H9 (cell line): ENCODE measurements around the gene OSBPL10. TPM values are rescaled to one million over a fixed set of nuclear protein-coding genes. Genes with fewer than 3 reads are reported as not detected.

Experiments used
- DNase-seq: peaks from one replicate; pipeline ENCODE4 v3.0.0-alpha.2; 2017
- H2AFZ ChIP-seq: one replicate; pipeline ENCODE4 v1.6.1; 2013; ENCODE audit warnings: mild to moderate bottlenecking, low read length, control low read depth, moderate library complexity
- H2AK5ac ChIP-seq: 2 replicates; pipeline ENCODE4 v1.6.1; 2013; ENCODE audit warnings: low read length, control low read depth, mixed read lengths; ENCODE audit not compliant: insufficient read length
- H2BK120ac ChIP-seq: one replicate; pipeline ENCODE4 v1.6.1; 2013; ENCODE audit warnings: low read depth, mild to moderate bottlenecking, low read length, control low read depth, inconsistent platforms; ENCODE audit not compliant: poor library complexity, severe bottlenecking
- H2BK12ac ChIP-seq: 2 replicates; pipeline ENCODE4 v1.6.1; 2013; ENCODE audit warnings: low read length, control low read depth, mixed read lengths, low read depth; ENCODE audit not compliant: insufficient read length
- H2BK15ac ChIP-seq: 2 replicates; pipeline ENCODE4 v1.6.1; 2013; ENCODE audit warnings: low read depth, low read length, control low read depth
- H2BK20ac ChIP-seq: one replicate; pipeline ENCODE4 v1.6.1; 2013; ENCODE audit warnings: low read depth, mild to moderate bottlenecking, low read length, control low read depth, inconsistent platforms; ENCODE audit not compliant: poor library complexity, severe bottlenecking
- H2BK5ac ChIP-seq: 2 replicates; pipeline ENCODE4 v1.6.1; 2013; ENCODE audit warnings: low read length, control low read depth, mixed read lengths; ENCODE audit not compliant: insufficient read length
- H3K14ac ChIP-seq: 2 replicates; pipeline ENCODE4 v1.6.1; 2013; ENCODE audit warnings: low read length, control low read depth; ENCODE audit not compliant: insufficient read depth
- H3K18ac ChIP-seq: 2 replicates; pipeline ENCODE4 v1.6.1; 2013; ENCODE audit warnings: low read depth, mild to moderate bottlenecking, mixed read lengths, low read length, control low read depth; ENCODE audit not compliant: insufficient read length
- H3K23ac ChIP-seq: 2 replicates; pipeline ENCODE4 v1.6.1; 2013; ENCODE audit warnings: low read length, control low read depth, mixed read lengths, low read depth; ENCODE audit not compliant: insufficient read length
- H3K23me2 ChIP-seq: 2 replicates; pipeline ENCODE4 v1.6.1; 2013; ENCODE audit warnings: low read depth, mild to moderate bottlenecking, mixed read lengths, low read length, control low read depth; ENCODE audit not compliant: insufficient read length, poor library complexity, severe bottlenecking
- H3K27ac ChIP-seq: 2 replicates; pipeline ENCODE4 v1.5.1; 2013; ENCODE audit warnings: low read length, control low read depth, mixed read lengths, low read depth; ENCODE audit not compliant: insufficient read length
- H3K27me3 ChIP-seq: 2 replicates; pipeline ENCODE4 v1.6.1; 2013; ENCODE audit warnings: low read length, control low read depth, inconsistent platforms; ENCODE audit not compliant: insufficient read depth
- H3K4ac ChIP-seq: 2 replicates; pipeline ENCODE4 v1.6.1; 2013; ENCODE audit warnings: low read depth, mild to moderate bottlenecking, control low read depth, inconsistent platforms, low read length, moderate library complexity
- H3K4me1 ChIP-seq: 2 replicates; pipeline ENCODE4 v1.6.1; 2013; ENCODE audit warnings: low read length, control low read depth, inconsistent platforms; ENCODE audit not compliant: insufficient read depth
- H3K4me2 ChIP-seq: 2 replicates; pipeline ENCODE4 v1.6.1; 2013; ENCODE audit warnings: low read length, control low read depth, mixed read lengths; ENCODE audit not compliant: insufficient read length, insufficient read depth
- H3K56ac ChIP-seq: 2 replicates; pipeline ENCODE4 v1.6.1; 2013; ENCODE audit warnings: low read depth, mild to moderate bottlenecking, mixed read lengths, low read length, control low read depth; ENCODE audit not compliant: insufficient read length
- H3K79me1 ChIP-seq: 2 replicates; pipeline ENCODE4 v1.6.1; 2013; ENCODE audit warnings: low read depth, mild to moderate bottlenecking, moderate library complexity, low read length, control low read depth, inconsistent platforms; ENCODE audit not compliant: insufficient read depth, poor library complexity, severe bottlenecking
- H3K79me2 ChIP-seq: 2 replicates; pipeline ENCODE4 v1.6.1; 2013; ENCODE audit warnings: low read length, control low read depth, inconsistent platforms; ENCODE audit not compliant: insufficient read depth
- H3K9ac ChIP-seq: 2 replicates; pipeline ENCODE4 v1.6.1; 2013; ENCODE audit warnings: low read length, control low read depth, mixed read lengths; ENCODE audit not compliant: insufficient read length; ENCODE audit errors: extremely low read depth
- H3K9me3 ChIP-seq: one replicate; pipeline ENCODE4 v1.6.1; 2013; ENCODE audit warnings: low read depth, low read length, inconsistent platforms; ENCODE audit not compliant: control insufficient read depth
- H3T11ph ChIP-seq: one replicate; pipeline ENCODE4 v1.6.1; 2013; ENCODE audit warnings: mild to moderate bottlenecking, low read length, control low read depth, inconsistent platforms
- H4K20me1 ChIP-seq: one replicate; pipeline ENCODE4 v1.6.1; 2013; ENCODE audit not compliant: control insufficient read depth, insufficient read length, insufficient read depth
- H4K5ac ChIP-seq: 2 replicates; pipeline ENCODE4 v1.6.1; 2013; ENCODE audit warnings: low read depth, mild to moderate bottlenecking, mixed read lengths, low read length, control low read depth; ENCODE audit not compliant: insufficient read length
- H4K8ac ChIP-seq: replicated peaks from 2 replicates; pipeline ENCODE4 v1.6.1; 2013; ENCODE audit warnings: low read length, control low read depth, mixed read lengths, low read depth; ENCODE audit not compliant: insufficient read length
- H4K91ac ChIP-seq: 2 replicates; pipeline ENCODE4 v1.6.1; 2013; ENCODE audit warnings: low read depth, mild to moderate bottlenecking, moderate library complexity, mixed read lengths, low read length, control low read depth; ENCODE audit not compliant: insufficient read length
- H3K27ac Mint-ChIP-seq, 3 experiments: 2 replicates in 2 of 3; 3 replicates in 1 of 3; pipeline ENCODE4 v1.8.0; 2020 to 2021; ENCODE audit warnings: mixed read lengths in 3 of 3, mild to moderate bottlenecking in 1 of 3, moderate library complexity in 1 of 3
- H3K27me3 Mint-ChIP-seq: 2 replicates; pipeline ENCODE4 v1.8.0; 2021; ENCODE audit warnings: low read depth, mild to moderate bottlenecking, moderate library complexity, mixed read lengths
- H3K36me3 Mint-ChIP-seq, 3 experiments: 2 replicates in 2 of 3; 3 replicates in 1 of 3; pipeline ENCODE4 v1.8.0; 2020 to 2021; ENCODE audit warnings: low read depth in 3 of 3, mixed read lengths in 3 of 3; ENCODE audit not compliant: insufficient read depth in 1 of 3
- H3K4me1 Mint-ChIP-seq, 2 experiments: 2 replicates each; pipeline ENCODE4 v1.8.0; 2020; ENCODE audit warnings: mixed read lengths in 2 of 2
- H3K4me3 Mint-ChIP-seq, 2 experiments: 2 replicates in 1 of 2; 3 replicates in 1 of 2; pipeline ENCODE4 v1.8.0; 2020 to 2021; ENCODE audit warnings: mild to moderate bottlenecking in 2 of 2, mixed read lengths in 2 of 2, moderate library complexity in 1 of 2
- H3K9me3 Mint-ChIP-seq, 2 experiments: 2 replicates in 1 of 2; 3 replicates in 1 of 2; pipeline ENCODE4 v1.8.0; 2020; ENCODE audit warnings: mild to moderate bottlenecking in 2 of 2, mixed read lengths in 2 of 2, moderate library complexity in 1 of 2
- WGBS: extraction: QIAGEN DNeasy Blood & Tissue Kit; methylation state at CpG from one replicate; pipeline ENCODE4 v1.1.7; 2013; ENCODE audit warnings: missing lambda C conversion rate, low lambda C conversion rate, mixed read lengths; ENCODE audit not compliant: insufficient read length; ENCODE audit errors: extremely low coverage; 5-methylcytosine and 5-hydroxymethylcytosine counted together
- total RNA-seq: library from RNA; stranded (reverse); gene quantifications from 2 replicates; pipeline ENCODE4 v1.2.1, GENCODE V29; 2021
- TF ChIP-seq, protein P1 (sequence below): fragments of 200-600 bp; sonication (generic); conservative IDR thresholded peaks from 3 replicates; pipeline ENCODE4 v1.8.0; 2021; ENCODE audit warnings: antibody characterized with exemption, mild to moderate bottlenecking

OSBPL10 gene
- total RNA-seq, 1 experiment from 2014 or later: 42.7 TPM

DNA sequence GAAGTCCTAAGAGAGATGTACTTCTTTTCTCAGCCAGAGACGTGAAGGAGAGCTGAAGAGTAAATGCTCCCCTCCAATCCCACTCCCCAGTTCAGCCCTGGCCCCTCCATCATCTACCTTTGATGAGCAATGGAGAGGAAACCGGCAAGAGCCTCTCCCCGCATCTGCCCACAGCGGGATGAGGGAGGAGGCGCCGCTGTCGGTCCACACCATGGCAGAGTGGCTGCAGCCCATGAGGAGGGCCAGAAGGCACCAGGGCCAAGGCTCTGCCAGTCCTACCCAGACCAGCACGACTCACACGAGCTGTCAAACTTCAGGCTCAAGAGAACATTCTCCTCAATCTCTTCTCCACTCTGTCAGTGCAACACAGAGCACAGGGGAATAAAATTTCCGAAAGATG lies 129.8 kb downstream of the OSBPL10 start:
- Histone ChIP-seq H3K56ac (no peak overlapping the region), H3K79me2 (peaks cover 3% of the 10 kb centered on the region; the same call in 1 of the 2 replicates), H3K9me3 (no peaks in the 10 kb centered on the region), H4K20me1 (no peaks in the 10 kb centered on the region), H3K23ac (no peak overlapping the region), H2BK12ac (no peak overlapping the region), H4K5ac (no peak overlapping the region), H2BK20ac (no peak overlapping the region), H2BK5ac (no peak overlapping the region), H2BK120ac (no peak overlapping the region), H3K23me2 (no peaks in the 10 kb centered on the region), H3K18ac (no peak overlapping the region), H2BK15ac (no peak overlapping the region), H3K14ac (no peak overlapping the region), H3K27ac (no peak overlapping the region), H3K4me2 (no peak overlapping the region), H3T11ph (no peak overlapping the region), H2AFZ (no peak overlapping the region), H3K4ac (no peak overlapping the region), H3K9ac (no peak overlapping the region), H4K8ac (no peak overlapping the region), H4K91ac (no peak overlapping the region), H3K4me1 (peaks cover 5% of the 10 kb centered on the region; the same call in 1 of the 2 replicates), H3K27me3 (no peaks in the 10 kb centered on the region), H2AK5ac (no peak overlapping the region), H3K79me1 (peaks cover 5% of the 10 kb centered on the region)
- no peak for DNase-seq
- TF ChIP-seq, protein P1, sequence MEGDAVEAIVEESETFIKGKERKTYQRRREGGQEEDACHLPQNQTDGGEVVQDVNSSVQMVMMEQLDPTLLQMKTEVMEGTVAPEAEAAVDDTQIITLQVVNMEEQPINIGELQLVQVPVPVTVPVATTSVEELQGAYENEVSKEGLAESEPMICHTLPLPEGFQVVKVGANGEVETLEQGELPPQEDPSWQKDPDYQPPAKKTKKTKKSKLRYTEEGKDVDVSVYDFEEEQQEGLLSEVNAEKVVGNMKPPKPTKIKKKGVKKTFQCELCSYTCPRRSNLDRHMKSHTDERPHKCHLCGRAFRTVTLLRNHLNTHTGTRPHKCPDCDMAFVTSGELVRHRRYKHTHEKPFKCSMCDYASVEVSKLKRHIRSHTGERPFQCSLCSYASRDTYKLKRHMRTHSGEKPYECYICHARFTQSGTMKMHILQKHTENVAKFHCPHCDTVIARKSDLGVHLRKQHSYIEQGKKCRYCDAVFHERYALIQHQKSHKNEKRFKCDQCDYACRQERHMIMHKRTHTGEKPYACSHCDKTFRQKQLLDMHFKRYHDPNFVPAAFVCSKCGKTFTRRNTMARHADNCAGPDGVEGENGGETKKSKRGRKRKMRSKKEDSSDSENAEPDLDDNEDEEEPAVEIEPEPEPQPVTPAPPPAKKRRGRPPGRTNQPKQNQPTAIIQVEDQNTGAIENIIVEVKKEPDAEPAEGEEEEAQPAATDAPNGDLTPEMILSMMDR: no peak
- H3K27ac Mint-ChIP-seq: no peak overlapping the region
- H3K27me3 Mint-ChIP-seq: no peaks in the 10 kb centered on the region
- no CpG with 5 or more reads among the region's 10 CpGs for WGBS
- peaks cover 6 to 9% of the 10 kb centered on the region in 2 experiments; a peak in 3 of 4 replicates for H3K4me1 Mint-ChIP-seq
- H3K4me3 Mint-ChIP-seq: no peak overlapping the region
- H3K9me3 Mint-ChIP-seq: no peaks in the 10 kb centered on the region
- peaks cover 0 to 4% (median 0%) of the 10 kb centered on the region in 3 experiments; a peak in 1 of 7 replicates for H3K36me3 Mint-ChIP-seq
